Measurements from ENCODE around the gene FOLR1.

Gene FOLR1

GRCh38 chr11:72239313-72239848 is 47.4 kb downstream of the FOLR1 start:
- Histone ChIP-seq H3K4me3 (peak overlapping the region; percentile 71), H3K27ac (peak overlapping the region in 1 of 2 donors; percentile 52)
- TF ChIP-seq CTCF (IDR thresholded peaks at IDR 0.05) = no peak
- DNase-seq (ENCODE audit: low spot score) = no peak

- H3K4me3 ChIP-seq = peak overlapping the region; percentile 71
- H3K27ac ChIP-seq = peak overlapping the region in 1 of 2 donors; percentile 52
- no peak for DNase-seq (ENCODE audit: low spot score)
- TF ChIP-seq CTCF (IDR thresholded peaks at IDR 0.05) = no peak
Observed at GRCh38 chr11:72239849-72240460, 48.0 kb downstream of the FOLR1 start.

GRCh38 chr11:72240461-72241290 is 48.7 kb downstream of the FOLR1 start:
- peak overlapping the region in 1 of 2 donors; percentile 52 for H3K27ac ChIP-seq
- H3K4me3 ChIP-seq = peak overlapping the region; percentile 71
- TF ChIP-seq CTCF (IDR thresholded peaks at IDR 0.05) = no peak
- DNase-seq (ENCODE audit: low spot score) = no peak

- peak overlapping the region; percentile 71 for H3K4me3 ChIP-seq
- no peak for TF ChIP-seq CTCF (IDR thresholded peaks at IDR 0.05)
- DNase-seq (ENCODE audit: low spot score) = peak; percentile 72
- H3K27ac ChIP-seq = no peak overlapping the region
Observed at GRCh38 chr11:72241291-72241781, 49.4 kb downstream of the FOLR1 start.

GRCh38 chr11:72242141-72242540 is 50.2 kb downstream of the FOLR1 start:
- Histone ChIP-seq H3K27ac (no peak overlapping the region), H3K4me3 (no peak overlapping the region)
- TF ChIP-seq CTCF (IDR thresholded peaks at IDR 0.05) = no peak
- DNase-seq (ENCODE audit: low spot score) = no peak

GRCh38 chr11:72243173-72244059 is 51.5 kb downstream of the FOLR1 start:
- Histone ChIP-seq H3K4me3 (peak overlapping the region; percentile 54), H3K27ac (no peak overlapping the region)
- DNase-seq (ENCODE audit: low spot score) = no peak
- no peak for TF ChIP-seq CTCF (IDR thresholded peaks at IDR 0.05)

Data from coronary artery (tissue), 2 donors.